GM21515 (cell line): ENCODE results near the gene SPATA7.

Experiments used
- ATAC-seq: cut with Tn5 transposase; IDR thresholded peaks from one replicate; pipeline ENCODE4 v1.9.1; 2021; ENCODE audit not compliant: unreplicated experiment

SPATA7 gene

DNA sequence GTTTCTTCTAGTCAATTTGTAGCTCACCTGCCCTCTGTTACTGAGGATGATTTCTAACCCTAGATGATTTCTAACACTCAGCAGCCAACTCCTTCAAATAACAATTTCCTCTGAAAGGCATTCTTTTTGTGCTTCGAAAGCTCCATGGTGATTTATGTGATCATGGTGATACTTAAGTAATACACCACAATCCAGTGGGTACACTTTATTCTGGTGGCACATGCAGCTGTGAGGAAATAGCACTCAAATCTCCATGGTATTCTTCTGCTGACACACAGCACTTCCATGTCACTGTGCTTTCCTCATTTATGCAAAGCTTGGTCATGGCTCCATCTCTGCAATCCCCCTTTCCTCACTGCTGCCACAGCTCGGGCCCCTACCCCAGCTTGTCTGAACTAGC lies 95.6 kb downstream of the SPATA7 start:
- ATAC-seq, result no peak

GRCh38 chr14:88481794-88482193 lies 96.3 kb downstream of the SPATA7 start:
- no peak for ATAC-seq

DNA sequence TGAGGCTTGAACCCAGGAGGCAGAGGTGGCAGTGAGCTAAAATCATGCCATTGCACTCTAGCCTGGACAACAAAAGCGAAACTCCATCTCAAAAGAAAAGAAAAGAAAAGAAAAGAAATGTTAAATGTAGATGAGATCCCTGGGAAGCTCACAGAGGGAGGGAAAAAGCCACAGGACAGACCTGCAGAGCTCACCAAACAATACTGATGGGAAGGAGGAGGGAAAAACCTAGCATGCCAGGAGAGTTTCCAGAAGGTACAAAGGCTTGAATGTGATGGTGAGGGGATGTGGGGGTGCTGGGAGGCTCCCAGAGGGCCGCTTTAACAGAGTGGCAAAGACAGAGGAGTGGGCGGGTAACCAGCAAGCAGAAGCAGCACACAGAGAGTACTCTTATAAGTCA lies 97.1 kb downstream of the SPATA7 start:
- ATAC-seq, result no peak
